GM21381 (cell line): ENCODE measurements around the gene DESI1.
"Not testable (repeated sequence)": the region's sequence is repeated elsewhere in the genome, so short reads cannot be mapped to it uniquely, and the experiment has no call there.

ENCODE experiments used
- ATAC-seq: cut with Tn5 transposase; IDR thresholded peaks from one replicate; pipeline ENCODE4 v1.9.1; 2021; ENCODE audit warnings: mild to moderate bottlenecking, moderate library complexity; ENCODE audit not compliant: unreplicated experiment

Gene DESI1

DNA sequence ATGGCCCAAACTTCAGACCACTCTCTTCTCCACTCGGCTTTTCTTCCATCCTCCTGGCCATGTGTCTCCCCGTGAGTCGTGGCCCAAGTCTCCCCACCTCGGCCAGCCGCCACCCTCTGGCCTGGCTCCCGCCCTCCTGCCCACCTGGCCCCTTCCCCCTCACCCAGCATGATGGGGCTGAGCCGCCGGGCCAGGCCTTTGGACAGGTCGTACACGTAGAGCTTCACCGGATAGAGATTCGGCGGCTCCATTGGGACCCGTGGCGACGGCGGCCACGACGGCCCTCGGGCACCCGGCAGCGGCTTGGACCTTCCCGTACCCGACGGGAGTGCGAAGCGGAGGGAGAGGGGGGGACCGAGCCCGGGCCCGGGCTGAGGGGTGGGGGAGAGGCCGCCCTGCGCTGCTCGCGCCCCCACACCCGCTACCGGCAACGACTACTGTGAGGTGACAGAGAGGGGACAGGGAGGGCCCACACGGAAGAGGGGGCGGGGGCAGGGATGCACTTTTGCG, at the start of gene DESI1:
DESI1 (minus strand) TSS at position 455 of the 510 bp plus-strand sequence; CDS start at position 251, 204 bp downstream.
- peak; percentile 31 for ATAC-seq

DNA sequence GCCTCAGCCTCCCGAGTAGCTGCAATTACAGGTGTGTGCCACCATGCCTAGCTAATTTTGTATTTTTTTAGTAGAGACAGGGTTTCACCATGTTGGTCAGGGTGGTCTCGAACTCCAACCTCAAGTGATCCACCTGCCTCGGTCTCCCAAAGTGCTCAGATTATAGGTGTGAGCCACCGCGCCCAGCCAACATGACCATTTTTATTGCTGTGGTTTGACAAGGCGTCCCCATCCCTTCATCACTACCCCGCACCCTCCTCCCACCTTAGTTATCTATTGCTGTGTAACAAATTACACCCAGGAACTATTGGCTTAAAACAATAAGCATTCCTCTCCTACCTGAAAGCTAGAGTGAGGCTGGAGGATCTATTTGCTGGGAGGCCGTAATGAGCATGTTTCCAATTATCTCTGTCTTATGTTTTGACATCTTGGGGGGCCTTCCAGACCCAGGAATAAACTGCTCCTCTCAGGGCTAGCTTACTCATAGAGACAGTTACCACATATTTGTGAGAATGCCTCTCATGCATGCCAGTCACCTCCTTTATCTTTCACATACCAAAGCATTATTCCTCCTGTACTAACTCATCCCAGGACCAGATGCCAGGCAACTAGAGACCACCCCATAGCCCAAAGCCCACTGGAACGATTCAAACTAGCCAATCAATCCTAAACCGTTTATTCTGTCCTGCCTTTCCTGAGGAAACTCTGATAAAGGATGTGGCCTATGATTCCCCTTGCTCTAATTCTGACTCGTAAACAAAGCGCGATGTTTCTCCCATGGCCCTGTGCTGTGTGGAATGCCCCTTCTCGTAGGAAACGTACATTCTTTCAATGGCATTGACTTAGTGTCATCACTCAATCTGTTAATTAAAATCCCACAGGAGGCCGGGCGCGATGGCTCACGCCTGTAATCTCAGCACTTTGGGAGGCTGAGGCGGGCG, 48.4 kb upstream of the DESI1 start:
- no peak for ATAC-seq

DNA sequence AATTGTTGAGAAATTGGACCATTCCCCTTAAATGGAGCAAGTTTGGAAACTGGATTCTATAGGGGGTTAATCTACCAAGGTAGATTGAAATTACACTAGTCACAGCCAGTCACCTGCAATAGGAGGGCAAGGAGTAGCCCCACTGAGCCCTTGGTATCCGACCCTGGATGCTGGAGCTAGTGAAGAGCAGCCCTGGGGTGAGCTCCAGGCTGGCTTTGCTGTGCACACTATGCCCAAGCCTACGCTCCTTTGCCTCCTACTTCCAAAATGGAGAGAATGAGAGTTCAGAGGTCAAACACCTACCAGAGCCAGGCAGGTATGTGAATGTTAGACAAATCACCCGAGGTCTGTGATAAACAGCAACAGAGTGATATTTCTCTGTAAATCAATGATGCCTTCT, 44.1 kb upstream of the DESI1 start:
- ATAC-seq = no peak

DNA sequence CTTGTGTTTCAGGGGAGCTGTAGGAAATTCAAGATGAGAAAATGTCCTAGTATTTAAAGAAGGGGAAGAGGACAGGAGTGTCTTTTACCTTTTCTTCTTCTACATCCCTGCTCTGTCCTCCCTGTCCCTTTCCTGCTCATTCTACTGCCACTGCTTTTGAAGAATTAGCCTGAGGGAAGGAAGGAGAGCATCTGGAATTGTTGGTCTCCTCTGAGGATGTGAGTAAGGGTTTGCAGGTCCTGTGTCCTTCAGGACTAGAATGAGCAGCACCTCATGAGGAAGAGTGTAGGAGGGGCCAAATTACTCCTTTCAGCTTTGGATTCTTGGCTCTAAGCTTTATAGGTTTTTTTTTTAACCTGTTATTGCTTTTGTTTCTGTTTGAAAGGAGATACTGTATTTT, 43.6 kb upstream of the DESI1 start:
- ATAC-seq = no peak

DNA sequence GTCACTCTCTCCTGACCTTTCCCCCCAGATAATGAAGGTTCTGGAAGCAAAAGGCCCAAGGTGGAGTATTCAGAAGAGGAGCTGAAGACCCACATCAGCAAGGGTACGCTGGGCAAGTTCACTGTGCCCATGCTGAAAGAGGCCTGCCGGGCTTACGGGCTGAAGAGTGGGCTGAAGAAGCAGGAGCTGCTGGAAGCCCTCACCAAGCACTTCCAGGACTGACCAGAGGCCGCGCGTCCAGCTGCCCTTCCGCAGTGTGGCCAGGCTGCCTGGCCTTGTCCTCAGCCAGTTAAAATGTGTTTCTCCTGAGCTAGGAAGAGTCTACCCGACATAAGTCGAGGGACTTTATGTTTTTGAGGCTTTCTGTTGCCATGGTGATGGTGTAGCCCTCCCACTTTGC, 42.8 kb upstream of the DESI1 start:
- ATAC-seq = not testable (repeated sequence)

DNA sequence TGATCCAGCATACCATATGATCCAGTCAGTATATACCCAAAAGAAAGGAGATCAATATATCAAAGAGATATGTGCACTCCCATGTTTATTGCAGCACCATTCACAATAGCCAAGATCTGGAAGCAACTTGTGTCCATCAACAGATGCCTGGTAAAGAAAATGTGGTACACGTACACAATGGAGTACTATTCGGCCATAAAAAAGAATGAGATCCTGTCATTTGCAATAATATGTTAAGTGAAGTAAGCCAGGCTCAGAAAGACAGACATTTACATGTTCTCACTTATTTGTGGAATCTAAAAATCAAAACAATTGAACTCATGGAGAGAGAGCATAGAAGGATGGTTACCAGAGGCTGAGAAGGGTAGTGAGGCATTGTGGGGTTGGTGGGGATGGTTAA, 40.9 kb upstream of the DESI1 start:
- no peak for ATAC-seq

DNA sequence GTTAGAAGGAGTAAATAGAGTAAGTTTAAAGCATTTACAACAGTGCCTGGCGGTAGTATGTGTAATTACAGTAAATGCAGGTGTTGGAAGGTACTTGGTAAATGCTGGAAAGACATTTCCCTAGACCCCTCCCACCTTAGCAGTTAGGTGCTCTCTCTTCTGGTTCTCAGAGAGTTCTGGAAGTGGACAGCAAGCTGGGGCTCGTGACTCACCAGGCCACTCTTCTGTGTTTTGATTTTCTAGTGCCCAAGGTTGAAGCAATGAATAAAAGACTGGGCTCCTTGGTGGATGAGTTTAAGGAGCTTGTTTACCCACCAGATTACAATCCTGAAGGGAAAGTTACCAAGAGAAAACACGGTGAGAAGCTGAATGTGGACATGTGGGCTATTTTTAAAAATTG, 40.2 kb upstream of the DESI1 start:
- ATAC-seq = no peak

DNA sequence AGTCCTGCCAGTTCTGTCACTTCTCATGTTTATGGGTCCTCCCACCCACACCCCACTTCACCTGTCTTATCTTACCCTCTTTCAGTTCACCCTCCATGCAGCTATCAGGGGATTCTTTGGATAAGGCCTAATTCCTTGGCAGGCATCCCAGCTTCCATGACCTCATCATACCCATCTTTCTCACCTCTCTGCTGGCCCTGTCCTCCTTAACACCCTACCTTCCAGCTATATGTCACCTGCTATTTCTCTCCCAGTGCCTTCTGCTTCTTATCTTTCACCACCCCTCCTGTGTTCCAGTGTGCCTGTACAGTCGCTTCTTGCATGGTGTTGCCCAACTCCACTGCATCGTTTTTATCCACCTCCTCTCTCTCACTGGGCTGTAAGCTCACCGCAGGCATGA, 39.6 kb upstream of the DESI1 start:
- no peak for ATAC-seq

DNA sequence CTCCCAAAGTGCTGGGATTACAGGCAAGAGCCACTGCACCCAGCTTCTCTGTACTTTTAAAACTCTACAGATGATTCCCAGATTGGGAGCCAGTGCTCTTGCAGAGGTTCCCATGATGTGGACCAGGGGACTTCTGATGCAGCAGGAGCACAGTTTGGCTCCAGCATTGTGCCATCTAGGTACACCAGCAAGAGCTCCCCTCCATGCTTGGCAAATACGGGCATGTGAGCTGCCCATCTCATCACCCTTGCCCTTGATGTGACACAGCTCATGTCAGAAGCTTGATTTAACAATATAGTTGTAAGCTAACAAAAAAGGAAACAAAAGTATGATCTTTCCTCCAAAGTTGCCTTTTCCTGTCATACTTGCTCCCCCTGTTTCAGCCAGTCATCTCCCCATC, 39.1 kb upstream of the DESI1 start:
- no peak for ATAC-seq

DNA sequence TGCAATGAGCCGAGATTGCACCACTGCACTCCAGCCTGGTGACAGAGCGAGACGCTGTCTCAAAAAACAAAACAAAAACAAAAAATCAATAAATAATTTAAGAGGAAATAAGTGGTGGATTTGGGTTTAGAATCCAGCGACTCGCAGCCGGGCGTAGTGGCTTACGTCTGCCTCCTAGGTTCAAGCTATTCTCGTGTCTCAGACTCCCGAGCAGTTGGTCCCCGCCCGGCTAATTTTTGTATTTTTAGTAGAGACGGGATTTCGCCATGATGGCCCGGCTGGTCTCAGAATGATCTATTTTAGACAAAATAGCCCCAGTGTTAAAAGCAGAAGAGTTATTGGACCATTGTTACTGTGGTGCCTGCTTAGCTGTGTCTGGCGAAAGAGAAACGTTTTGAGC, 38.0 kb upstream of the DESI1 start:
- no peak for ATAC-seq

DNA sequence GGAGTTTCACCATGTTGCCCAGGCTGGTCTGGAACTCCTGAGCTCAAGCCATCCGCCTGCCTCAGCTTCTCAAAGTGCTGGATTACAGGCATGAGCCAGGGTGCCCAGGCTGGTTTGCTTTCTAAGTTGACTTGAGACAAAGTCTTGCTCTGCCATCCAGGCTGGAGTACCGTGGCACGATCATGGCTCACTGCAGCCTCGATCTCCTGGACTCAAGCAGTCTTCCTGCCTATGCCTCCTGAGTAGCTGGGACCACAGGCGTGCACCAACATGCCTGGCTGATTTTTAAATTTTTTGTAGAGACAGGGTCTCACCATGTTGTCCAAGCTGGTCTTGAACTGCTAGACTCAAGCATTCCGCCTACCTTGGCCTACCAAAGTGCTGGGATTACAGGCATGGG, 36.9 kb upstream of the DESI1 start:
- ATAC-seq = no peak

DNA sequence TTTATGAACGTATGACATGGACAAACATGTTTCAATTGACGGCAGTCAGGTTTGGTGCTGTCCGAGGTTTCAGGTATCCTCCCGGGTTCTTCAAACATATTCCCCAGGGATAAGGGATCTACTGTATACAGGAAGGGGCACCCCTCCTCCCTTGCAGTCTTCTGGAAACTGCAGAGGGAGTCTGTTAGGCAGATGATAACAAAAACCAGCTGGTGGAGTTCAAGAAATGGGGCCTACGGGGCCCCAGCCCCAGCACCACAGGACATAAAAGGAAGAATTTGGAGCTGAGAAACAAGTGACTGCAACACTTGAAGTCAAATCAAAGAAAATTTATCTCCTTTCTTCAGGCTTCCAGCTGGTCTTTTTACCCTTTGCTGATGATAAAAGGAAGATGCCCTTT, 35.7 kb upstream of the DESI1 start:
- ATAC-seq = no peak

DNA sequence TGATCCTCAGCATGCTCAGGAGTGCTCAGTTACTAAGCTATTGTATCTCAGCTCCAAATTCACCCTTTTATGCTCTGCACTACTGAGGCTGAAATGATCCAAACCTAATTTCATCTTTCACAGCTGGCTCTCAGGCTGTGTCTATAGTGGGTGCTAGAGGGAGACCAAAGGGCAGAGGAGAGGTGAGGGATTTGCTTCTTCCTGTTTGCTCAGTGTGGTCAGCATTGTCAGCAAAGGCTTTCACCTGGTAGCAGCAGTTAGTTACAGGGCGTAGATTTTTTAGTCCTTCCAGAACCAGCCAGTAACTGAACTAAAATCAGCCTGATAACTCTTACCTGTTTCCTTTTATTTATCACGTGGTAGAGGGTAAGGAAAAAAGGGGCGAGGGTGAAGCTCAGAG, 33.5 kb upstream of the DESI1 start:
- no peak for ATAC-seq

DNA sequence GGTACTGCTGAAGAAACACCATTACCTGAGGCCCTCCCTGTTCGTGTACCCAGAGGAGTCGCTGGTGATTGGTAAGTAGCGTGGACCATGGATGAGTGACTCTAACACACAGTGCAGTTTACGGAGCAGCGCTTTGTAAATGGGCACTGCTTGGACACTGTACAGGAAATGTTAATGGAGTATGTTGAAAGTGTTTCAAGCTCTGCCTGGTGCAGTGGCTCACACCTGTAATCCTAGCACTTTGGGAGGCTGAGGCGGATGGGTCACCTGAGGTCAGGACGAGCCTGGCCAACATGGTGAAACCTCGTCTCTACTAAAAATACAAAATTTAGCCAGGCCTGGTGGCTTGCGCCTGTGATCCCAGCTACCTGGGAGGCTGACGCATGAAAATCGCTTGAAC, 30.0 kb upstream of the DESI1 start:
- no peak for ATAC-seq

DNA sequence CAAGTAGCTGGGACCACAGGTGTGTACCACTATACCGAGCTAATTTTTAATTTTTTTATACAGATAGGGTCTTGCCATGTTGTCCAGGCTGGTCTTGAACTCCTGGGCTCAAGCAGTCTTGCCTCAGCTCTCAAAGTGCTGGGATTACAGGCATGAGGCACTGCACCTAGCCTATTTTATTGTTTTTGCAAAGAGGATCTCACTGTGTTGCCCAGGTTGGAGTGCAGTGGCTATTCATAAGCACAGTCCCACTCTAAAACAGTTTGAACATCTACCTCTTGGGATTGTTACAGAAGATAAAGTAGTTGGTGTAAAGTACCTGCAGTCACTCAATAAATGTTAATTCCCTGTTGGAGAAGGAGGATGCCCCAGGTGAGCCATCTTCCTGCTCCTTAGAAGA, 29.4 kb upstream of the DESI1 start:
- no peak for ATAC-seq

DNA sequence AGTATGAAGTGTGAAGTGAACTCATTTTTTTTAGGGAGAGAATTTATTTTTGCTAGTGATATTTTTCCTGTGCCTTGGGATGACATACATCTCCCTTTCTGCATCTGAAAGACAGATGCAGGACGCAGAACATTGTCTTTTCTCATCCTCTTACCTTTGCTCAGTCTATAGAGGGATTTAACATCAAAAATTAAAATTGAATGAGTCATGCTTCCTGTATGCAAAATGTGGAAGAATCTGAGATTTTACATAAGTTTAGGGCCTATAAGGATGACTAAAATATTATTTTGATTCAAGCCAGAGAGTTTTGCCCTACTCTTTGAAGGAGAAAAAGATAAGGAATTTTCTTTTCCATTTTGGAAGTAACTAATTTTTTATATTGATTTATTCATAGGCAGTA, 27.6 kb upstream of the DESI1 start:
- no peak for ATAC-seq

DNA sequence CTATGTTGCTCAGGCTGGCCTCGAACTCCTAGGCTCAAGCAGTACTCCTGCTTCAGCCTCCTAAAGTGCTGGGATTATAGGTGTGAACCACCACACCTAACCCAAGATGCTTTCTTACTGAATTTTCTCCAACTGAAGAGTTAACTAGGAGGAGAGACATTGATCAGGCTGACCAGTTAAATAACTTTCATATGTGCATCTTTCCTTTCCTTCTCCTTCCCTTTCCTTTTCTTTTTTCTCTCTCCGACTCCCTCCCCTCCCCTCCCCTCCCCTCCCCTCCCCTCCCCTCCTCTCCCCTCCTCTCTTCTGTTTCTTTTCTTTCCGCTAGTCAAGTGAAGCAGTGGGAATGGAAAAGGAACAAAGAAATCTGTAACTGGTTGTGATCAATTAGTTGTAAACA, 26.9 kb upstream of the DESI1 start:
- ATAC-seq = no peak

DNA sequence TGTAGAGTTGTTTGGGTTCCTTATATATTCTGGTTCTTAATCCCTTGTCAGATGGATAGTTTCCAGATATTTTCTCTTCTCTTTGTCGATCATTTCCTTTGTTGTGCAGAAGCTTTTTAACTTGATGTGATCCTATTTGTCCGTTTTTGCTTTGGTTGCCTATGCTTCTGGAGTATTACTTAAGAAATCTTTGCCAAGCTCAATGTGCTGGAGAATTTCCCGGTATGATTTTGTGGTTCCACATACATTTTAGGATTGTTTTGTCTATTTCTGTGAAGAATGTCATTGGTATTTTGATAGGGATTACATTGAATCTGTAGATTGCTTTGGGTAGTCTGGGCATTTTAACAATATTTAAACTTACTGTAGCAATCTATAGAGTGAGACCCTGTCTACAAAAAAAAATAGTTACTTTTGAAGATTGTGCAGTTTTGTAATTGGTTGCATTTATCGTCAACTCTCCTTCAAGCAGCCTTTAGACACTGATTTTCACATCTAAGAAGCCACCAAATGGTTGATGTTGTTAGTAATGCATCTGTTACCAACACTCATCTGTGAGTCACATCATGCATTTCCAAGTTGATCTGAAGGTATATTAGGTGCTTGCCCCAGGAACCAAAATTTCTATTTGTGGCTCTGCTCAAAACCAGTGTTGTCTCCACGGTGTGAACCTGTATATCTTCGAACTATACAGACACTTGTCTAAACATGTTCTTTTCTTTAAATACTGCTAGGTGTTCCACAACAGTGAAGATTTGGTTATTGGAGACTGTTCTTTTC, 21.7 kb upstream of the DESI1 start:
- ATAC-seq = no peak

DNA sequence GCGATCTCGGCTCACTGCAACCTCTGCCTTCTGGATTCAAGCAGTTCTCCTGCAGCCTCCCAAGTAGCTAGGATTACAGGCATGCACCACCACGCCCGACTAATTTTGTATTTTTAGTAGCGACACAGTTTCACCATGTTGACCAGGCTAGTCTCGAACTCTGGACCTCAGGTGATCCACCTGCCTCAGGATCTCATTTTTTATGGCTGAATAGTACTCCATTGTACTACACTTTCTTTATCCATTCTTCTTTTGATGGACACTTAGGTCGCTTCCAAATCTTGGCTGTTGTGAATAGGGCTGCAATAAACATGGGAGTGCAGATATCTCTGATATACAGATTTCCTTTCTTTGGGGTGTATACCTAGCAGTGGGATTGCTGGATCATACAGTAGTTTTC, 21.0 kb upstream of the DESI1 start:
- no peak for ATAC-seq

DNA sequence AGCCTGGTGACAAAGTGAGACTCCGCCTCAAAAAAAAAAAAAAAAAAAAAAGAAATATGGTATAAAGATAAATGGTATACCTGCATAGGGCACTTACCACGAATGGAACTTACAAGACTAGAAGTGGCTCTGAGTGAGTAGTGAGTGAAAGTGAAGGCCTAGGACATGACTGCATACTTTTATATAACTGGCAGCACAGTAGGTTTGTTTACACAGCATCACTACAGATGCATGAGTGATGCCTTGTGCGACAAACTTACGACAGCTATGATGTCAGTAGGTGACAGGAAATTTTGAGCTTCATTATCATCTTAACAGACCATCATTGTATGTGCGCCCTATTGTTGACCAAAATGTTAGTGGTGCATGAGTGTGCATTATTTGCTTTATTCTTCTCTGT, 17.9 kb upstream of the DESI1 start:
- ATAC-seq = no peak

DNA sequence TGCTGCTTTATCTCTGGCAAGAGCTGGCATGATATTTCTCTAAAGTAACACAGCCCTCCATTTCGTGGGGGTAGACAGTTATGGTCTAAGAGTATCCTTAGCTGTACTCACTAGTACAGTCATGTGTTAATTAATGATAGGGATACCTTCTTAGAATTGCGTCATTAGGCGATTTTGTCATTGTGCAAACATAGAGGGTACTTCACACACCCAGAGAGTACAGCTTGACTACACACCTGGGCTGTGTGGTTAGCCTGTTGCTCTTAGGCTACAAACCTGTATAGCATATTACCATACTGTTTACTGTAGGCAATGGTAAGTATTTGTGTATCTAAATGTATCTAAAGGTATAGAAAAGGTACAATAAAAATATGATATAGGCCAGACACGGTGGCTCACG, 17.3 kb upstream of the DESI1 start:
- ATAC-seq = no peak

DNA sequence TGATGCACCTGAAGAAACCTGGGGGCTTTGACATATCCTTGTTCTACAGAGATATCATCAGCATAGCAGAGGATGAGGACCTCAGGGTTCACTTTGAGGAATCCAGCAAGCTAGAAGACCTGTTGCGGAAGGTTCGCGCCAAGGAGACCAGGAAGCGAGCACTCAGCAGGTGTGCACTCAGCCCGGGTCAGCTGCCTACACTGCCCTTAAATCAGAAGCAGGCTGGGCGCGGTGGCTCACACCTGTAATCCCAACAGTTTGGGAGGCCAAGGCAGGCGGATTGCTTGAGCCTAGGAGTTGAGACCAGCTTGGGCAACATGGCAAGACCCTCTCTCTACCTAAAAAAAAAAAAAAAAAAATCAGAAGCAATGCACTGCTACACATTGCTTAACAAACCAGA, 16.8 kb upstream of the DESI1 start:
- ATAC-seq = not testable (repeated sequence)
